RPMI7951 (cell line): ENCODE data around the gene UGGT2. TPM values are rescaled to one million over a fixed set of nuclear protein-coding genes. Genes with fewer than 3 reads are reported as not detected.
"Not testable (repeated sequence)": the region's sequence is repeated elsewhere in the genome, so short reads cannot be mapped to it uniquely, and the experiment has no call there.

ENCODE experiments used
- DNase-seq: peaks from one replicate; pipeline ENCODE4 v3.0.0-alpha.2; 2012; ENCODE audit warnings: low read depth
- total RNA-seq: library from RNA; depleted of rRNA; stranded (reverse); fragments of >200 nt; shearing (Covaris generic); gene quantifications from 2 replicates; pipeline ENCODE4 v1.2.3, GENCODE V29; 2014

Gene UGGT2
- total RNA-seq, 1 experiment from 2014 or later = 24.4 TPM

- DNase-seq = no peak
Observed at GRCh38 chr13:95957331-95957730, 95.9 kb downstream of the UGGT2 start.

DNA sequence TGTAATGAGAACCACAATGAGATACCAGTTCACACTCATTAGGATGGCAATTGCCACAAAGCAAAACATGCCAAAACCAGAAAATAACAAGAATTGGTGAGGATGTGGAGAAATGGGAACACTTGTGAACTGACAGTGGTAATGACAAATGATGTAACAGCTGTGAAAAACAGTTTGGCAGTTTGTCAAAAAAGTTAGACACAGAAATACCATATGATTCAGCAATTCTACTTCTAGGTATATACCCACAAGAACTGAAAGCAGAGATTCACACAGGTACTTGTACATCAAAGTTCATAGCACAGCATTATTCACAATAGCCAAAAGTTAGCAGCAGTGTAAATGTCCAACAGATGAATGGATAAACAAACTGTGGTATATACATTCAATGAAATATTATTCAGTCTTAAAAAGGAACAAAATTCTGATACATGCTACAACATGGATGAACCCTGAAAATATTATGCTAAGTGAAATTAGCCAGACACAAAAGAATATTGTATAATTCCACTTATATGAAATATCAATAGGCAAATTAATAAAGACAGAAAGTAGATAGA lies 96.5 kb downstream of the UGGT2 start:
- peak; percentile 21 for DNase-seq

GRCh38 chr13:95955719-95956118 lies 97.5 kb downstream of the UGGT2 start:
- no peak for DNase-seq

- no peak for DNase-seq
Observed at GRCh38 chr13:95955255-95955654, 97.9 kb downstream of the UGGT2 start.

- no peak for DNase-seq
Observed at GRCh38 chr13:95954266-95954665, 98.9 kb downstream of the UGGT2 start.

DNA sequence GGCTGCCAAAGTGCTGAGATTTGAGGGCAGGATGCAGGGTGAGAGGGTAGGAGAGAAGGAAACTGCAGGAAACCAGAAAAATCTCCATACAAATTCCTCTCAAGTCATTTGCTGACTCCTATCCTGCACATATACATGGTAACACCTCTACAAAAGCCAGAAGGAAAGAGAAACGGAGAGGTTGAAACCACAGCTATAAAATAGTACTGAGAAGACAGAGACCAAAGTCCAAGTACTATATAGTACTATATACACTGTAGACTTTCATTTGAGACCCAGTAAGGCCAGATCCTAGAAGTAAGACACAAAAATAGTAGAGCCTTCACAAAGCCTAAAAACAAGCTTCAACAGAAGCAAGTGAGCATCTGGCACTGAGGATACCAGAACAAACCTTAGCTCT lies 103.1 kb downstream of the UGGT2 start:
- no peak for DNase-seq

GRCh38 chr13:95948656-95949055 lies 104.5 kb downstream of the UGGT2 start:
- DNase-seq = peak; percentile 11

DNA sequence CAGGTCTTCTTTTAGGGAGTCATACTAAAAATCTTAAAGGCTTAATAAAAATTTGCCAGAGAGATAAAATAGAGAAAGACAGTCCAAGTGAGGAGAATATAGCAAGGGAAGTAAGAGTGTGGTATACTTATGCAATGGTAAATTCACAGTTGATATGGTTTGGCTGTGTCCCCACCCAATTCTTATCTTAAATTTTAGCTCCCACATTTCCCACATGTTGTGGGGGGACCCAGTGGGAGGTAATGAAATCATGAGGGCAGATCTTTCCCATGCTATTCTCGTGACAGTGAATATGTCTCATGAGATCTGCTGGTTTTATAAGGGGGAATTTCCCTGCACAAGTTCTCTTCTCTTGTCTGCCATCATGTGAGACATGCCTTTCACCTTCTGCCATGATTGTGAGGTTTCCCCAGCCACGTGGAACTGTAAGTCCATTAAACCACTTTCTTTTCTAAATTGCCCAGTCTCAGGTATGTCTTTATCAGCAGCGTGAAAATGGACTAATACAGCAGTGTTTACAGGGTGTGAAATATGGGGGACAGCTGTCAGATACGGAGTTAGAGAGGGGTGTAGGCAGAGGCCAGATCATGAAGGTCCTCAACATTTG lies 115.4 kb downstream of the UGGT2 start:
- no peak for DNase-seq

GRCh38 chr13:95931300-95932025 lies 121.7 kb downstream of the UGGT2 start:
- DNase-seq = no peak

DNA sequence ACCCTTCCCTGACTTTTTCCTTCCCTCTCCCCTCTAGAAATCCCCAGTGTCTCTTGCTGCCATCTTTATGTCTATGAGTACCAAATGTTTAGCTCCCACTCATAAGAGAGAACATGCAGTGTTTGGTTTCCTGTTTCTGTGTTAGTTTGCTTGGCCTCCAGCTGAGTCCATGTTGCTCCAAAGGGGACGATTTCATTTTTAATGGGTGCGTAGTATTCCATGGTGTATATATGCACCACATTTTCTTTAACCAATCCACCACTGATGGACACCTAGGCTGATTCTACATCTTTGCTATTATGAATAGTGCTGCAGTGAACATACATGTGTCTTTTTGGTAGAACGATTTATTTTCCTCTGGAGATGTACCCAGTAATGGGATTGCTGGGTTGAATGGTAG lies 123.8 kb downstream of the UGGT2 start:
- no peak for DNase-seq

DNA sequence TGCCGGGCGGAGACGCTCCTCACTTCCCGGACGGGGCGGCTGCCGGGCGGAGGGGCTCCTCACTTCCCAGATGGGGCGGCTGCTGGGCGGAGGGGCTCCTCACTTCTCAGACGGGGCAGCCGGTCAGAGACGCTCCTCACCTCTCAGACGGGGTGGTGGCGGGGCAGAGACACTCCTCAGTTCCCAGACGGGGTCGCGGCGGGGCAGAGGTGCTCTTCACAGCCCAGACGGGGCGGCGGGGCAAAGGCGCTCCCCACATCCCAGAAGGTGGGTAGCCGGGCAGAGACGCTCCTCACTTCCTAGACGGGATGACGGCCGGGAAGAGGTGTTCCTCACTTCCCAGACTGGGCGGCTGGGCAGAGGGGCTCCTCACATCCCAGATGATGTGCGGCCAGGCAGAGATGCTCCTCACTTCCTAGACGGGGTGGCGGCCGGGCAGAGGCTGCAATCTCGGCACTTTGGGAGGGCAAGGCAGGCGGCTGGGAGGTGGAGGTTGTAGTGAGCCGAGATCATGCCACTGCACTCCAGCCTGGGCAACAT lies 124.8 kb downstream of the UGGT2 start:
- DNase-seq = not testable (repeated sequence)

- DNase-seq = no peak
Observed at GRCh38 chr13:95926231-95926630, 127.0 kb downstream of the UGGT2 start.

GRCh38 chr13:95924389-95924994 lies 128.7 kb downstream of the UGGT2 start:
- peak; percentile 51 for DNase-seq

DNA sequence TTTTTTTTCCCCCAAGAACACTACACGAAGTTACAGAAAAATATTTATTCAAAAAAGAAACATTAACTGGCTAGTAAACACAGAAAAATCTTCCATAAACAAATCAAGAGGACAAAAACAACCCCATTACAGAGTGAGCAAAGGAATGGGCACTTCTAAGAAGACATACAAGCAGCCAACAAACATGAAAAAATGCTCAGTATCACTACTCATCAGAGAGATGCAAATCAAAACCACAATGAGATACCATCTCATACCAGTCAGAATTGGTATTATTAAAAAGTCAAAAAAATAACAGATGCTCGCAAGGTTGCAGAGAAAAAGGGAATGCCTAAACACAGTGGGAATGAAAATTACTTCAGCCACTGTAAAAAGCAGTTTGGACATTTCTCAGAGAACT lies 131.7 kb downstream of the UGGT2 start:
- peak; percentile 20 for DNase-seq

DNA sequence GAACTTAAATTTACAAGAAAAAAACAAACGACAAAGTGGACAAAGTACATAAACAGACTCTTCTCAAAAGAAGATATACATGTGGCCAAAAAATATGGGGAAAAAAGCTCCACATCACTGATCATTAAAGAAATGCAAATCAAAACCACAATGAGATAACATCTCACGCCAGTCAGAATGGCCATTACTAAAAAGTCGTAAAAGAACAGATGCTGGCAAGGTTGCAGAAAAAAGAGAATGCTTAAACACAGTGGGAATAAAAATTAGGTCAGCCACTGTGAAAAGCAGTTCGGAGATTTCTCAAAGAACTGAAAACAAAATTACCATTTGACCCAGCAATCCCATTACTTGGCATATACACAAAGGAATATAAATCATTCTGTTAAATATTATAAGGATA lies 132.7 kb downstream of the UGGT2 start:
- DNase-seq = no peak

DNA sequence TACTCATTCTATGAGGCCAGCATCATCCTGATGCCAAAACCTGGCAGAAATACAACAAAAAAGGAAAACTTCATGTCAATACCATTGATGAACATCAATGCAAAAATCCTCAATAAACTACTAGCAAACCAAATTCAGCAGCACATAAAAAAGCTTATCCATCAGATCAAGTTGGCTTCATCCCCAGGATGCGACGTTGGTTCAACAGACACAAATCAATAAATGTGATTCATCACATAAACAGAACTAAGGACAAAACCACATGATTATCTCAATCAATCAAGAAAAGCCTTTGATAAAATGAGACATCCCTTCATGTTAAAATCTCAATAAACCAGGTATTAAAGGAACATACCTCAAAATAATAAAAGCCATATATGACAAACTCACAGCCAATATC lies 134.3 kb downstream of the UGGT2 start:
- no peak for DNase-seq

DNA sequence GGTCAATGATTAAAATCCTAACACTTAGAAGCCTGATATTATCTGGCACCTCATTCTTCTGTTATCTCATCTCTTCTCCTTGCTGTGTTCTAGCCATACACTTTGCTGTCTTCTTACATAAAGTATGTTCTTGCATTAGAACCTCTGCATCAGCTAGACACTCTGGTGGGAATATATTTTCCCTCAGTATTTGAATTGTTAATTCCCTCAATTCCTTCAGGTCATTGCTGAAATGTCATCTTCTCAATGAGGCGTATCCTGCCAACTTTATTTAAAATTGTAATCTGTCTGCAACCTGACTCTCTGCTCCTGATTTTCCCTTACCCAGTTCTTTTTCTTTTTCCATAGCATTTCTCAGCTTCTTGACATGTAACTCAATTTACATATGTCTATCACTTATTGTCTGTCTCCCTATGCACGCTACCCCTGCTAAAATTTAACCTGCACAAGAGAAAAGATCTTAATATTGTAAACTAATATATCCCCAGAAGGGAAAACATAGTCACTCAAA lies 138.2 kb downstream of the UGGT2 start:
- DNase-seq = no peak

GRCh38 chr13:95906999-95907398 lies 146.2 kb downstream of the UGGT2 start:
- no peak for DNase-seq

GRCh38 chr13:95903569-95903968 lies 149.6 kb downstream of the UGGT2 start:
- no peak for DNase-seq

DNA sequence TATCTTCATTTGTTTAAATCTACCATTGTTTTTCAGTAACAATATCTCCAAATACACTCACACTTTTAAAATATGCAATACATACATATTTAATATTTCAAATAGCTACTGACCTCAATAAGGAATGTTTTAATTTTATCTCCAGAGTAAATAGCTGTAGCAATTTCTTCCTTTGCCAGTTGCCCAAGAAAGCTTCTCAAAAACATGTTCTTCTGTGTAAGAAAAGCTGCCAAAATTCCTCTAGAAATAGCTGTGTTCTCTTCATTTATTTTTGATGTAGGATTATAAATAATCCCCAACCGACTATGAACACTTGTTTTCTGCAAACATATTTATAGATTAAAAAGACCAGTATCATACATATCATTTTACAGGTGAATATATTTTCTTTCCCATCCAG lies 150.5 kb downstream of the UGGT2 start:
- no peak for DNase-seq

DNA sequence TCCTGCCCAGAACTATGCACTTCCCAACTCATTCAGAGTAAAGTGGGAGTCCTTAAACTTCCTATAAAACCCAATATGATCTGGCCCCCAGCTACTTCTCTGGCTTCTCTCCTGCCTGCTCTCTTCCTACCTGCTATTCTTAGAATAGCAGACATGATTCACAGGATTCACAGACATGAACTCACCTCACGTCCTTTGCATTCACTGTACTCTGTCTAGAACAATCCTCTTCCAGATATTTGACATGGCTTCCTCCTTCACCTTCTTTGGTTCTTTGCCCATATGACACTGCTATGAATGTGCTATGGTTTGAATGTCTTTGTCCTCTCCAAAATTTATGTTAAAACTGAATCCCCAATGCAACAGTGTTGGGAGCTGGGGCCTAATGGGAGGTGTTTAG lies 154.9 kb downstream of the UGGT2 start:
- no peak for DNase-seq

DNA sequence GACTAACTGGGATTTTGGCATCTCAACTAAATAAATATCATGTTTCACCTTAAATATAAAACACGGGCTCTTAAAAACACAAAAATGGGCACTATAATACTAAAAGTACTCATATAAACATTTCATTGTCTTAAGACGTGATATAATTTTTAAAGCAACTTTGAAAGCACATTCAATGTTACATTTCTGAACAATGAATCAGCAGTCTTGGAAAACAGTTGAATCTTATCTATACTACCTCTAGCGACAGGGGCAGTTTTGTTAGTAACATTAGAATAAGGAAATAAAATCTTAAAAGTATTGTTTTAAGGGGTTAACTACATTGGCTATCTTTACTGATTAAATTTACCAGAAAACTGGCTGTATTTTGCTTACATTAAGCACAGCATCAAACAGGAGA lies 156.9 kb downstream of the UGGT2 start:
- no peak for DNase-seq
